ENCODE results near the gene NEU4. TPM values are rescaled to one million over a fixed set of nuclear protein-coding genes. Genes with fewer than 3 reads are reported as not detected.

The NEU4 gene
- total RNA-seq, 1 experiment from 2014 or later = 10.0 TPM

GRCh38 chr2:241768251-241768711 is 40.7 kb upstream of the NEU4 start:
- DNase-seq (ENCODE audit: low read depth, low spot score) (no peak), ATAC-seq (no peak)
- Histone ChIP-seq H3K36me3 (ENCODE audit: control insufficient read depth, insufficient read depth, low read length) (no peaks in the 10 kb centered on the region), H3K4me1 (ENCODE audit: control insufficient read depth, insufficient read depth, low read length) (peaks cover 6% of the 10 kb centered on the region), H3K4me3 (ENCODE audit: low read depth in 2 of 2, low read length in 2 of 2) (no peak overlapping the region), H3K9me3 (ENCODE audit: control insufficient read depth, insufficient read depth, low read depth, low read length) (no peaks in the 10 kb centered on the region), H3K27ac (ENCODE audit: low read length) (no peak overlapping the region), H3K27me3 (ENCODE audit: control insufficient read depth, insufficient read depth, low read length) (no peaks in the 10 kb centered on the region)
- no peak for TF ChIP-seq SIN3A (IDR thresholded peaks at IDR 0.05; ENCODE audit: borderline replicate concordance, insufficient read depth, low read depth, low read length)
- TF ChIP-seq POLR2AphosphoS5 (IDR thresholded peaks at IDR 0.05; ENCODE audit: low read depth, low read length) = no peak
- TF ChIP-seq TCF7L2 (IDR thresholded peaks at IDR 0.05; ENCODE audit: low read depth, low read length) = no peak
- TF ChIP-seq, protein P1, sequence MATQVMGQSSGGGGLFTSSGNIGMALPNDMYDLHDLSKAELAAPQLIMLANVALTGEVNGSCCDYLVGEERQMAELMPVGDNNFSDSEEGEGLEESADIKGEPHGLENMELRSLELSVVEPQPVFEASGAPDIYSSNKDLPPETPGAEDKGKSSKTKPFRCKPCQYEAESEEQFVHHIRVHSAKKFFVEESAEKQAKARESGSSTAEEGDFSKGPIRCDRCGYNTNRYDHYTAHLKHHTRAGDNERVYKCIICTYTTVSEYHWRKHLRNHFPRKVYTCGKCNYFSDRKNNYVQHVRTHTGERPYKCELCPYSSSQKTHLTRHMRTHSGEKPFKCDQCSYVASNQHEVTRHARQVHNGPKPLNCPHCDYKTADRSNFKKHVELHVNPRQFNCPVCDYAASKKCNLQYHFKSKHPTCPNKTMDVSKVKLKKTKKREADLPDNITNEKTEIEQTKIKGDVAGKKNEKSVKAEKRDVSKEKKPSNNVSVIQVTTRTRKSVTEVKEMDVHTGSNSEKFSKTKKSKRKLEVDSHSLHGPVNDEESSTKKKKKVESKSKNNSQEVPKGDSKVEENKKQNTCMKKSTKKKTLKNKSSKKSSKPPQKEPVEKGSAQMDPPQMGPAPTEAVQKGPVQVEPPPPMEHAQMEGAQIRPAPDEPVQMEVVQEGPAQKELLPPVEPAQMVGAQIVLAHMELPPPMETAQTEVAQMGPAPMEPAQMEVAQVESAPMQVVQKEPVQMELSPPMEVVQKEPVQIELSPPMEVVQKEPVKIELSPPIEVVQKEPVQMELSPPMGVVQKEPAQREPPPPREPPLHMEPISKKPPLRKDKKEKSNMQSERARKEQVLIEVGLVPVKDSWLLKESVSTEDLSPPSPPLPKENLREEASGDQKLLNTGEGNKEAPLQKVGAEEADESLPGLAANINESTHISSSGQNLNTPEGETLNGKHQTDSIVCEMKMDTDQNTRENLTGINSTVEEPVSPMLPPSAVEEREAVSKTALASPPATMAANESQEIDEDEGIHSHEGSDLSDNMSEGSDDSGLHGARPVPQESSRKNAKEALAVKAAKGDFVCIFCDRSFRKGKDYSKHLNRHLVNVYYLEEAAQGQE (IDR thresholded peaks at IDR 0.05; ENCODE audit: insufficient read depth in 1 of 2, low read depth in 2 of 2, low read length in 1 of 2) = no peak
- TF ChIP-seq CTCF (IDR thresholded peaks at IDR 0.05) = no peak
- no TSS peak for BruUV-seq (replicated peaks)
- intact Hi-C loops (cut with micrococcal nuclease; ENCODE audit: unreplicated experiment) = no loop called here
- ChIA-PET POLR2A (no interaction called here), CTCF (no interaction called here)
- in situ Hi-C loops (cut with HindIII; ENCODE audit: low pct_unique_long_range_greater_than_20kb, low sequenced_read_pairs) = no loop called here

DNA sequence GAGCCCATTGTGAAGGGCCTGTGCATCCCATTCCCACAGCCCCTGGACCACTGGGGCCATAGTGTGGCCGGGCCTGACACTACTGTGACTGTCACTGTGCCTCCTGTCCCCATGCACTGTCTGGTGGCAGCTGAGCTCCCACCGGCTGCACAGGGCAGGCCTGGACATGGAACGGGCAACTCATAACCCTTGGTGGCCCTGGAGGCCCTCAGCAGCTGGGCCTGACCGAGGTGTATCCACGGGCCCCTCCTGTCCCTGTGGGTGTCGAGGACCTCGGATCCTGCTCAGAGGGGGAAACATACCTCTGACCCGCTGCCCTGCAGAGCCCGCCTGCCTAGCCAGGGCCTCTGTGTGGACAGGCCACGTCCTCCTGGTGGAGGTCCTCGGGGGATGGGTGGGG is 40.1 kb upstream of the NEU4 start:
- H3K36me3 ChIP-seq (ENCODE audit: control insufficient read depth, insufficient read depth, low read length) = no peaks in the 10 kb centered on the region
- intact Hi-C loops (cut with micrococcal nuclease; ENCODE audit: unreplicated experiment) = no loop called here
- TF ChIP-seq, protein P1 (IDR thresholded peaks at IDR 0.05; ENCODE audit: insufficient read depth in 1 of 2, low read depth in 2 of 2, low read length in 1 of 2) = no peak
- TF ChIP-seq TCF7L2 (IDR thresholded peaks at IDR 0.05; ENCODE audit: low read depth, low read length) (no peak), POLR2AphosphoS5 (IDR thresholded peaks at IDR 0.05; ENCODE audit: low read depth, low read length) (no peak)
- in situ Hi-C loops (cut with HindIII; ENCODE audit: low pct_unique_long_range_greater_than_20kb, low sequenced_read_pairs) = no loop called here
- CTCF ChIA-PET = no interaction called here
- peaks cover 9% of the 10 kb centered on the region for H3K4me1 ChIP-seq (ENCODE audit: control insufficient read depth, insufficient read depth, low read length)
- no peak overlapping the region for H3K4me3 ChIP-seq (ENCODE audit: low read depth in 2 of 2, low read length in 2 of 2)
- no peak for DNase-seq (ENCODE audit: low read depth, low spot score)
- H3K27ac ChIP-seq (ENCODE audit: low read length) = no peak overlapping the region
- ATAC-seq = no peak
- POLR2A ChIA-PET = no interaction called here
- no peaks in the 10 kb centered on the region for H3K9me3 ChIP-seq (ENCODE audit: control insufficient read depth, insufficient read depth, low read depth, low read length)
- no TSS peak for BruUV-seq (replicated peaks)
- no peaks in the 10 kb centered on the region for H3K27me3 ChIP-seq (ENCODE audit: control insufficient read depth, insufficient read depth, low read length)

Measured in Panc1 (cell line).